LHCN-M2 (cell line): ENCODE results near the gene HECTD2. TPM values are rescaled to one million over a fixed set of nuclear protein-coding genes. Genes with fewer than 3 reads are reported as not detected.
"Not testable (repeated sequence)": the region's sequence is repeated elsewhere in the genome, so short reads cannot be mapped to it uniquely, and the experiment has no call there.

Experiments
- DNase-seq: peaks from one replicate; pipeline ENCODE4 v3.0.0-alpha.2; 2012; ENCODE audit warnings: low read depth
- total RNA-seq: library from RNA; depleted of rRNA; stranded (reverse); fragments of >200 nt; gene quantifications from 2 replicates; pipeline ENCODE4 v1.2.3, GENCODE V29; 2014

Gene HECTD2
- total RNA-seq, 1 experiment from 2014 or later = 21.4 TPM

DNA sequence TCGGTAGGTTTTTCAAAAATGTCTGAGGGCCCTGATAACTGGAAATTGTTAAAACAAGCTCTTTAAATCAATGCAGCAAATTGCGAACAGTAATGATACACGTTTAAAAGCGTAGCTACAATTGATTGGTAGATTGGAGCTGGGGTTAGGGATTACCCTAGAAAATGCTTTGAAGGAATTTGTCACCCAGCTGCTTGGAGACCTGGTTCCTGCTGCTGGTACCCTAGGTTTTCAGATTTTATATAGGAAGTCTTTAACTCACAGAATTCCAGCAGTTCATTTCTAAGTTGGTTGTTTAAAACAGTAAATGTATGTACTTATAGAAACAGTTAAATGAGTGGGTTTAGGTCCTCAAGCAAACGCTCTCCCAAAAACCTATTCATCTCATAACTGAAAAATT lies 1.5 kb downstream of the HECTD2 start:
- DNase-seq = no peak

DNA sequence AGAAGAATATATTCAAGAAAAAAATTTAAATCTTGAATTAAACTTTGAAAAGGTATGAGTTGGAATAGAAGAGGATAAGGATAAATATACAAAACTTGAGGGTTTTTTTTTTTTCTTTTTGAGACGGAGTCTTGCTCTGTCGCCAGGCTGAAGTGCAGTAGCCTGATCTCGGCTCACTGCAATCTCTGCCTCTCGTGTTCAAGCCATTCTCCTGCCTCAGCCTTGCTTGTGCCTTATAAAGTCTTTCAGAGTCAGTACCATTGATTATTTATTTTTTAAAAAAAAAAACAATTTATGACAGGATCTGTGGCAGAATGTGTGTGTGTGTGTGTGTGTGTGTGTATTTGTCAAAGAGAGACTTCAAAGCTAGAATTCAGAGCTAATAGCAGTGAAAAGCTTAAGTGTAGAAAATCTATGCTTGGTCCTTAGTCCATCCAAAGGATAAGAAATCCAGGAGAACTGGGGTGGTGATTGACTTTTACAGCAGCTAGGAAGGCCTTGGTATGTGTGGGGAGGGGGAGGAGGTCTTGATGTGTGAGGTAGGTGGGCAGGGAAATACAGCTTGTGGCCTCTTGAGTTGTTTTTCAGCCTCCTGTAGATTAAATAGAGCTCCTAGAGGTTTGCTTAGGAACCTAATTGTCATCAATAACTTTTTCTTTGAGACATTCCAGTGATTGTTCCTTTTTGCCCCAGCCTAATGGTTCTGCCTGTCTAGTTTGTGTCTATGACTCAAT lies 2.4 kb downstream of the HECTD2 start:
- DNase-seq = no peak

DNA sequence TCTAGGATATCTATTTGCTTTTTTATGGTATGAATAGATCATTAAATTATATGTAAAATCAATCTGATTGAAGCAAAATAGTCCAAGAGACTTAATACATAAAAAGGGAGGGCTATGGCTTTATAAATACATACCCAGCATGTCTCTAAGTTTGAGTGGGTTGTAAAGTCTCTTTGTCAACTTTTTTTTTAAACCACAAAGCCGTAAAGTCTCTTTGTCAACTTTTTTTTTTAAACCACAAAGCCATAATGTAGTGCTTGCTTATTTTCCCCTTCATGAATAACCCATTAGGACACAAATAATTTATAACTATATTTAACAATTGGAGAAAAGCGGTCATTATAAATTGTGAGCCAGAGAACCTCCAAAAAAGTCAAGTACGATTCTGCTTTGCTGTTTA lies 5.7 kb downstream of the HECTD2 start:
- DNase-seq = peak; percentile 25

DNA sequence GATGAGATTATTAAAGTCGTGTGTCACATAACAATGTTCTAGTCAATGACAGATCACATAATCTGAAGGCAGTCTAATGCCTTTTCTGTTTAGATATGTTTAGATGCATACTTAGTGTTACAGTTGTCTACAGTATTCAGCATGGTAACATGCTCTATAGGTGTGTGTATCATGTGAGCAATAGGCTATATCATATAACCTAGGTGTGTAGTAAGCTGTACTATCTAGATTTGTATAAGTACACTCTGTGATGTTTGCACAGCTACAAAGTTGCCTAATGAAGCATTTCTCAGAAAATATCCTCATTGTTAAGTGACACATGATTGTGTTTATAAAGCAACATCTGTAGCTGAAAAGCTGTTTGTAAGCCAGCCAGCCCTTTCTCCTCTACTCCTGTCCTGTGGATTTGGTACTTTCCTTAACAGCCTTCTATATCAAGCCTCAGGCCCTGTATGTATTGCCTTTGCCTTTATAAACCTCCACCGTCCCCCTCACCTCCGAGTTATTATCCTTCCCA lies 6.3 kb downstream of the HECTD2 start:
- no peak for DNase-seq

DNA sequence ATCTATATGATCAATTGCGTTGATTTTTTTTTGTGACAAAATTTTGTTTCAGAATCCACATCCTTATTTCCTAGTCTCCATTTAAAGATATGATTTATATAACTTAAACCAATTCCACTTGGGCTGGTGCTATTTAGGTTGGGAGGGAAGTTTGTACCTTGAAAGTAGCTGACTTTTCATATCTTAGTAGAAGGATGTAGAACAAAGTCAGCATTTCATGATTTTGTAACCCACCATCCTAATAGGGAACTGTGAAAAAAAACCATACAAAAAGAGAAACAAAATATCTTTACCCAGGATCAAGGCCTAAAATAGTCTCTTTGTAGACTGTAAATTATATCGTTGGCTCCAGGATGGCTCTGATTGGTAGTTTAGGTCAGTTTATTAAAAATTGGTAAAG lies 8.3 kb downstream of the HECTD2 start:
- no peak for DNase-seq

DNA sequence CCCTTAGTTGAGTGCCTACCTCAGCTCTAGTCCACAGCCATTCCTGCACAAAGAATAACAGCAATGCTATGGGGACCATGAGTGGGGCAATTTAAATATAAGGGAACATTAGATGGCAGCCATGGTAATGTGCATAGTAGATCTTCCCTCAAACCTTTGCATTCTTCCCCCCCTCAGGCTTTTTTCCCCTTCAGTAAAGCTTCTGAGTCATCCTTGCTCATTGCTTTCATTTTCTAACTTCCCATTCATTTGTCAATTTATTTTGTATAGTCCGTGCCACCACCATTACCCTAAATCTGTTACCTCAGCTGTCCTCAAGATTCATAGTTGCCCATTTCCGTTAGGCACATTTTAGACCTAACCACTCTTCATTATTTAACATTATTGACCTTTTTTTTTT lies 10.7 kb downstream of the HECTD2 start:
- peak; percentile 76 for DNase-seq

DNA sequence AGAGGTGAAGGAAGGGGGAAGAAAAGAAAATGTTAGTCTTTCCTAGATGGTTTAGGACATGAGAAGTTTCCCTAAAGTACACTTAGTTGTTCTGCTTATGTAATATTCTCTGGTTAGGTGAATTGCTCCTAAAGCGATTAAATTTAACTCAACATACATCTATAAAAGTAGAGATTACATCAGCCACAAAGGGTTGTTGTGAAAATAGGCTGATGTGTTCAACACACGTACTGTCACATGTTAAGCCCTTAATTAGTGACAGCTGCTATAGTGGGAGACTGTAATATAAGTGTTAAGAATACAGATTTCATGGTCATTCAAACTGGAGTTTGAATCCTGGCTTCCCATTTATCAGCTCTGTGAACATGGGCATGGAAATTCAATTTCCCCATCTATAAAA lies 12.8 kb downstream of the HECTD2 start:
- DNase-seq = no peak

DNA sequence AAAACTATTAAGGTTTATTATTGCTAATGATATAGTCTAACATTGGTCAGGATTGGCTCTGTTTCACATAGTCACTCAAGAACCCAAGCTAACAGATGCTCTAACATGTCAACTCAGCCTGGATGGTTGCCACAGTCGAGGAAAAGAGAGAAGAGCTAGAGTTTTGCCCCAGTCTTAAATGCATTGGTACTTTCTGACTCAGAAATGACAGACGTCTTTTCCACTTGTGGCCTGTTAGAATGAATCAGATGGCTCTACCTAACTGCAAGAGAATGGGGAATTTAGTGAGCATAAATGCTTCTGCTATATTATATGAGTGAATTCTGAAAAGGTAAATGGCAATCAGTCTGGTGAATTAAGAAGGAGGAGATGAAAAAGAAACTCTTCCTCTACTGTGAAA lies 13.9 kb downstream of the HECTD2 start:
- peak; percentile 96 for DNase-seq

DNA sequence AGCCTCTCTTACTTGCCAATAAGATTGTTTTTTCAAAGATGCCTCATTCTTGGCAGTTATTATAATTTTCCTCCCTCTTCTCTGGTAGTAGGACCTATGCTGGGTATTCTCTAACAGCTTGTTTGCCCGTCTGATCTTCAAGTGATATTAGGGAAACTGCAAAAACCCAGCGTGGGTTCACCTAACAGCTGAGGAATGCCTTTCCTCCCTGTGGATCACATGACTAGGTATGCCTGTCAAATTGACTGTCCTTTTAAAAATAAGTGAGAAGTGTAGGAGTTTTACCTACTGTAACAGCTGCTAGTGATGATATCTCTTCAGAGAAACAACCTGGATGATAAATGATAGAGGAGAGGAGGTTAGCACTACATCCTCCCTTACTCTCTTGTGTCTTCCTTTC lies 22.0 kb downstream of the HECTD2 start:
- DNase-seq = no peak

DNA sequence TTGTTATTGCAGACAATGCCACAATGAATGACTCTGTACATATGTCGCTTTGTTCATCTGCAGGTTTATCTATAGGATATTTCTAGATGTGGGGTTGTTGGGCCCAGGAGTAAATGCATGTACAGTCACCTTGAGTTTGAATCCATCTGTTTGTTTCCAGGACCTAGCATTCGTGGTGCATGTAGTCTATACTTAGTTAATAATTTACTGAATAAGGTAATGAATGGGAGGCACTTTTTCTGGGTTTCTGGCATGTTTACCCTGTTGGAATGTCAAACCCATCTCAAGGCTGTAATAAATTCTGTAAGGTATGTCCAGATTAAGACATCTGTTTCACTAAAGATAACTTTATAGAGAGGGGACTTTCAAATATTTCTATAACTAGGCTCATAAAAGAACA lies 23.5 kb downstream of the HECTD2 start:
- no peak for DNase-seq

DNA sequence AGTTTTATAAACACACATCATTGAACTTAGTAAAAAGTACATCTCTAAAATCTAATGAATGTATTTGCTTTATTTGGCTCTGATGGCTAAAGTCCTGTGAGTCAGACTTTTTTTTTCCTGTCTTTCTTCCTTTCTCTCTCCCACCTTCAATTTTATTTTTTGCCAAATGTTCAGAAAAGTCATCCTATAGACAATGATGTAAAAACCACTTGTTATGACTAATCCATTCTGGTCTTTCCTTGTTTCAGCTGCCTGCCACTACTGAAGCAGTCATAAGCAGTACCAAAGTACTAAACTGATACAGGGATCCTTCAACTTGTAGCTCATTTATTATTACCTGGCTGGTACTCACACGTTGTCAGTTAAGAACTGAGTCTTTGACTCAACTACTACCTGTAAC lies 23.9 kb downstream of the HECTD2 start:
- DNase-seq = peak; percentile 64

DNA sequence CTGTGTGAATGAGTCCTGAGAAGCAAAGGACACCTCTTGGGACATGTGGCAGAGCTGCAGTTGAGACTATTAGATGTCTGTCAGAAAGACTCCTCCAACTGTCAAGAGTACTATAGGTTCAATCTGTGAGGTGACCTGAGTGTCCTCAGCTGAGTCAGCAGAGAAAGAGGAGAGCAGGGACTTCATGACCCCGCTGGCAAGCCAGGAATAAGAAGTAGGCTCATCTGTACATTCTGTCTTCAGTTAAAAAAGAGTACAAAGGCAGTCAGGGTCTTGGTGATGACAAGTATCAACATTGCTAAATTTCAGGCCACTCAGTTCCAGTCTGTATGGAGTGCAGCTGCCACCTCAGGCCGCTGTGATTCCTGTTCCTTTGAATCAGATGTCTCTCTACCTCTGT lies 25.1 kb downstream of the HECTD2 start:
- DNase-seq = no peak

DNA sequence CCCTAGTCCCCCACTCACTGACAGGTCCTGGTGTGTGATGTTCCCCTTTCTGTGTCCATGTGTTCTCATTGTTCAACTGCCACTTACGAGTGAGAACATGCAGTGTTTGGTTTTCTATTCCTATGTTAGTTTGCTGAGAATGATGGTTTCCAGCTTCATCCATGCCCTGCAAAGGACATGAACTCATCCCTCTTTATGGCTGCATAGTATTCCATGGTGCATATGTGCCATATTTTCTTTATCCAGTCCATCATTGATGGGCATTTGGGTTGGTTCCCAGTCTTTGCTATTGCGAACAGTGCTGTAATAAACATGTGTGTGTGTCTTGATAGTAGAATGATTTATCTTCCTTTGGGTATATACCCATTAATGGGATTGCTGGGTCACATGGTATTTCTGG lies 28.1 kb downstream of the HECTD2 start:
- not testable (repeated sequence) for DNase-seq

DNA sequence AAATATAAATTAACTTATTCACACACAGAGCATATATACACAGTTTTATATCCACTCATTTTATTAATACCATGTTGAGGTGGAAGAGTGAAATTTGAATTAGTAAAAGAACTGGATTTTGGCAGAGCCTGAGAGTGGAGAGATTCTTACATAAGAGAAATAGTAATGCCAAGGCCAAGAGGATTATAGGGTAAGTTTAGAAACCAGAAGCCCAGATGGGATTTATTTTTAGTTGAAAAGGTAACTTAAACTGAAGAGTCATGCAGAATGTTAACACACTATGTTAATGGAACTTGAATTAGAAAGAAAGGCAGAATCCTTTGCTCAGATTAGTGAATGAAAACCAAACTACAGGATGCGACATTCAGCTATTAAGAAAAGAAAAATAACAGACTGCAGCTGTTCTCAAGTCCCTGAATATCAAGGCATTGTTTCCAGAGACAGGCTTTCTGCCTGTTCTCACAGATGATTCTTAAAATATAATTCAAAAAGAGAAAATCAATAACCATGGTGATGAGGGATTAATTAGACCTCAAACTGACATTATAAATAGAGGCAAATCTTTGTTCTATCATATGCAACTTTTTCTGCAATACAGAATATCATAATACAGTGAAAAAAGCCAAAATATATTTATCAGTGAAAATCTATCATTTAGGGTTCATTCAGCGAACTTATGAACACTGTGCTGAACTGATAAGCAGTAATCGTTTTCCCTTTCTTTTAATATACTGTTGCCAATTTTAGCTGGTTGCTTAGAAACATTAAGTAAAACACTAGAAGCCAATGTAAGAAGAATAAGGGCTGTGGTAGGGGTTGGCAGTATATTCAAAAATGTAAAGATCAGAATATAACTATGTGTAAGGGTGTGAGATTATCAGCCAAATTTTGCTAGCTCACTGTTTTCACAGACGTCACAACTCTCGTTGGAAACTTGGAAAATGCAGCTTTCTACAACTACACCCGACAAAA lies 34.4 kb downstream of the HECTD2 start:
- DNase-seq = no peak

DNA sequence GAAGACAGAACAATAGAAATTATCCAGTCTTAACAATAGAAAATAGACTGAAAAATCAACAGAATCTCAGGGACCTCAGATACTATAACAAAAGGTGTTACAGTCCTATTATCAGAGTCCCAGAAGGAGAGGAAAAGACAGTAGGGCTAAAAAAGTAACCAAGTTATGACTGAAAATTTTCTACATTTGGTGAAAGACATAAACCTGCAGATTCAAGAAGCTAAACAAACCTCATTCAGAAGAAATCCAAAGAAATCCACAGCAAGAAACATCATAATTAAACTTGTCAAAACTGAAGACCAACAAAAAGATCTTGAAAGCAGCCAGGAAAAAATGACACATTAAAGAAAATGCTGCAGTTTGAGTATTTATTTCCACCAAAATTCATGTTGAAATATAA lies 41.9 kb downstream of the HECTD2 start:
- no peak for DNase-seq

DNA sequence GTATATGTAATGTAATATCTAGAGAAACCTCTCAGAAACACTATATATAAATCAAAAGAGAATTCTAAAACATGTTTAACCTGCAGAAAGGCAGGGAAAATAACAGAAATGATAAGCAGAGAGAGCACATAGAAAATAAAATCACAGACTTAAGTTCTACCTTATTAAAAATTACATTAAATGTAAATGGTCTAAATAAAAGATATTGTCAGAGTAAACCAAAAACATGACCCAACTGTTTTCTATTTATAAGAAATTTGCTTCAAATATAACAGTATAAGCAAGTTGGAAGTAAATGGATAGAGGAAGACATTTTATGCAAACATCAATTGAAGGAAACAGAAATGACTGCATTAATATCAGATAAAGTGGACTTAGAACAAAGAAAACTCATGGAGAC lies 43.4 kb downstream of the HECTD2 start:
- no peak for DNase-seq

DNA sequence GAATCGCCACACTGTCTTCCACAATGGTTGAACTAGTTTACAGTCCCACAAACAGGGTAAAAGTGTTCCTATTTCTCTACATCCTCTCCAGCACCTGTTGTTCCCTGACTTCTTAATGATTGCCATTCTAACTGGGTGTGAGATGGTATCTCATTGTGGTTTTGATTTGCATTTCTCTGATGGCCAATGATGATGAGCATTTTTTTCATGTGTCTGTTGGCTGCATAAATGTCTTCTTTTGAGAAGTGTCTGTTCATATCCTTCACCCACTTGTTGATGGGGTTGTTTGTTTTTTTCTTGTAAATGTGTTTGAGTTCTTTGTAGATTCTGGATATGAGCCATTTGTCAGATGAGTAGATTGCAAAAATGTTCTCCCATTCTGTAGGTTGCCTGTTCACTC lies 45.0 kb downstream of the HECTD2 start:
- not testable (repeated sequence) for DNase-seq

DNA sequence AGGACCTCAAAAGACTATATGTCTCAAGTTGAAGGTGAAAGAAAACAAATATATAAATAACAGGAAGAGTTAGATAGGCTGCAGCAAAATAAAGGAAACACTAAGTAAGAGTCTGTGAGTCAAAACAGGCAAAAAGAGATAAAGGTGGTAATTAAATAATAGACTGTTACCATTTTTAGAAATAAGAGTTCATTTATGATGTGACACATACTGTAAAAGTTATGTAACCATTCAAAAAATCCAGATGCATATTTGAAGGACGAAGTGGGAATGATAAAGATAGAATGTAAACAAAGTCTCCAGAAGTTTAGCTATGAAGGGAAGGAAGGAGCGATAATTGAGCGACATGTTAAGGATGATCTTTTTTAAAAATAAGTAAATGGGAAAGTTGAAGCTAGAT lies 50.5 kb downstream of the HECTD2 start:
- no peak for DNase-seq

DNA sequence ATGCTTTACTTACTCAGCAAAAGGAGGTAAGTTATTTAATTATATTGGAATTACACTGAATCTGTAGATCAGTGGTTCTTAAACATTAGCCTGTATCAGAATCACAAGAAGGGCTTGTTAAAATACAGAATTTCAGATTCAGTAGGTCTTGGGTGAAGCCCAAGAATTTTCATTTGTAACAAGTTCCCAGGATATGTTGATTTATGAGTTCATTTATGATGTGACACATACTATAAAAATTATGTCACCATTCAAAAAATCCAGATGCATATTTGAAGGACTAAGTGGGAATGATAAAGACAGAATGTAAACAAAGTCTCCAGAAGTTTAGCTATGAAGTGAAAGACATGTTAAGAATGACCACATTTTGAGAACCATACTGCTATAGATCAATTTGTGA lies 52.3 kb downstream of the HECTD2 start:
- no peak for DNase-seq

DNA sequence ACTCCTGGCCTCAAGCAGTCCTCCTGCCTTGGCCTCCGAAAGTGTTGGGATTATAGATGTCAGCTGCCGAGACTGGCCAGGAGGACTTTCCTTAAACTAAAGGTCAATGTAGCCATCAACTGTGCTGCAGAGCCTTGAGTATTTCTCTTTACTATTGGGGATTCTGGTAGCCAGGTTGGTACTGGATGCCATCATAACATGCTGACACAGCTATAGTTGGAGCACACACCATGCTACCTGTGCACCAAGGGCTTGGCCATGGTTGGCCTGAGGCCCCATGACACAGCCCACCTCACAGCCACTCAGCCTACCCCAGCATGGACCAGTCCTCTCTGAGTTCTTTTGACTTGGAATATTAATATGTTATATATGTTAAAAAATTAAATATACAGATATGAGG lies 54.4 kb downstream of the HECTD2 start:
- DNase-seq = no peak

DNA sequence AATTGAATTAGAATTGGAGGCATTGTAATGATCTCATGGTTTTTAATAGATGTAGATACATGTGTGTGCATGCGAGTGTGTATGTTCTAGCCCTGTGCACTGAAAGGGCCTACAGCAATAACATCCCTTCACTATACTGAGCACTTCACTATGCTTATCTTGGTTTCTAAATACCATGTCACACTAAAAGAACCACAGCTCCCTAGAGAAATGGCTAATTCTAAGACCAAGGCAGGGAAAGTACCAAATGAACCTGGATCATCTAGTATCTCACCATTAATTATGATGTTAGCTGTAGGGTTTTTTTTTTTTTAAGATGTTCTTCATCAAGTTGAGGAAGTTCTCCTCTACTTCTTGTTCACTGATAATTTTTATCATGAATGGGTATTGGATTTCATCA lies 55.1 kb downstream of the HECTD2 start:
- no peak for DNase-seq

DNA sequence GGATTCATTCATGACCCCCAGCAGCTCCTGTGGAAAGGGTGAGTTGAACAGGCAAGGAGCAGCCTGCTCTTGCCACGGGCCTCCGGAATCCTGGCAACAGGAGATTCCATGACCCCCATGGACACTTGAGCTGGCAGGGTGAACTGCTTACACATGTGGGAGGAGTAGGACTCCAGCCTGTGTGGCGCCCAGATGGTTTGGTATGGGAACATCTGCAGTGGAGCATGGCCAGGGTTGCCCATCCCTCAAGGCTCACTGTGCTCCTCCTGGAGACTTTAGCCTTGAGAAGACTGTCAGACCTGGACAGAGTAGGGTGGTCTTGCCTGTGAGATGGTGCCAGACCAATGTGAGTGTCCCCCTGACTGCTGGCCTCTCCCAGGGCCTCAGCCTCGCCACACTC lies 57.0 kb downstream of the HECTD2 start:
- no peak for DNase-seq

DNA sequence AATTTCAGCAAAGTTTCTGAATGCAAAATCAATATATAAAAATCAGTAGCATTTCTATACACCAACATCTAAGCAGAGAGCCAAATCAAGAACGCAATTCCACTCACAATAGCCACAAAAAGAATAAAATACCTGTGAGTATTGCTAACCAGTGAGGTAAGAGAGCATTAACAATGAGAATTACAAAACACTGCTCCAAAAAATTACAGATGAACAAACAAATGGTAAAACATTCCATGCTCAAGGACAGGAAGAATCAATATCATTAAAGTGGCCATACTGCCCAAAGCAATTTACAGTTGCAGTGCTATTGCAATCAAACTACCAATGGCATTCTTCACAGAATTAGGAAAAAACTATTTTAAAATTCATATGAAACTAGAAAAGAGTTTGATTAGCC lies 61.5 kb downstream of the HECTD2 start:
- no peak for DNase-seq
